Lower leg skin (tissue), 3 donors: ENCODE measurements around the gene OR2J2.

Source experiments
- CTCF ChIP-seq, 3 donors: fragments of 450-650 bp; IDR thresholded peaks; one replicate each; pipeline ENCODE4 v1.5.1; 2016; ENCODE audit warnings: antibody characterized with exemption in 3 of 3, mild to moderate bottlenecking in 3 of 3, moderate library complexity in 2 of 3
- POLR2A ChIP-seq, 2 donors: fragments of 450-650 bp; IDR thresholded peaks; one replicate each; pipeline ENCODE4 v1.6.1; 2016 to 2017; ENCODE audit warnings: antibody characterized with exemption in 2 of 2, mild to moderate bottlenecking in 1 of 2, moderate library complexity in 1 of 2

GRCh38 chr6:29201966-29202365 is 31.3 kb downstream of the OR2J2 start:
- TF ChIP-seq CTCF (IDR thresholded peaks at IDR 0.05) (no peak), POLR2A (IDR thresholded peaks at IDR 0.05) (no peak)
